GM19240 (cell line): Measurements from ENCODE around the gene ATPAF2.

ENCODE experiments used
- DNase-seq: peaks from one replicate; pipeline ENCODE4 v3.0.0; 2011; ENCODE audit warnings: low spot score; ENCODE audit not compliant: insufficient read length

ATPAF2 gene

DNA sequence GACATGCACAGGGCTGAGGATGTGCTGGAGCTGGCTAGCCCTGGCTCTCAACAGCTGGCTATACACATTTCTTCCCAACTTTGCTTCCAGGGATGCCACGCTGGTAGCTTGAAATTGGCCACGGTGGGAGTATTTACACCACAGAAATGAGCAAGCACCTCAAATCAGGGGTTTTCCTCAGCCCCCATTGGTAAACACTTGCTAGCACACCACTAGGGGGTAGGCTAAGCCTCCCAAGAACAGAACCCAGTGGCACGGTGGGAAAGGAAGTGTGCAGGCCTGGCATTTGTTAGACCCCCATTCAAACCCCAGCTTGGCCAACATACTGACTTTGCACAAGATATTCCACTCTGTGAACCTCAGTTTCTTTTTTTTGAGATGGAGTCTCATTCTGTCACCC, 53.4 kb downstream of the ATPAF2 start:
- DNase-seq, result no peak

DNA sequence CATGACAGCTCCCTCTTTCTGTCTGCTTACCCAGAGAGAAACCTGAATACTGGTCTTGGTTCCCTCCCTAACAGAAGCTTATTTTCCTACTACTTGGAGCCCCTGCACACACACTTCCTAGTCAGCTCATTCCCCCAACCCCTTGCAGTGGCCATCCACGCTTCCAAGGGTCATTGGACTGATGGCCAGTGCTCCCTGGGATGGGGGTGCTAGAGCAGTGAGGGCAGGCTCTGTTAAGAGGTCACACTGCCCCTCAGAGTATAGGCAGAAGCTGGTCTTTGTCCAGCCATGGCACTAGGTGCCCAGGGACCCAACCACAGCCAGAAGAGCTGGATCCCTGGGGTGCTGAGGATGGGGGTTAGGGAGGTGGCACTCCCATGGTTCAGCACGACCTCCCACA, 53.8 kb downstream of the ATPAF2 start:
- DNase-seq, result no peak

DNA sequence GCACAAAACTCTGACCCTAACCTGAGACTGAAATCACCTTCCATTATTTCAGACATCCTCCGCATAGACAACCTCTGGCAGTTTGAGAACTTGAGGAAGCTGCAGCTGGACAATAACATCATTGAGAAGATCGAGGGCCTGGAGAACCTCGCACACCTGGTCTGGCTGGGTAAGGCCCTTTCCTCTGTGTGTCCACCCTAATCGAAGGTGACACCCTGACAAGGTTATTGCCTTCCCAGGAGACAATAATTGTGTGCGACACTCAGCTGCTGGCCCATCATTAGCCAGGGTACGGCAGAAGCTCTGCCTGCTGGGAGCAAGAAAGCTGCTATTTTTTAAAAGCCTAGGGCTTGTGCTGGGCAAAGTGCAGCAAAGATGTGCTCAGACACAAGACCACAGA, 55.2 kb downstream of the ATPAF2 start:
- DNase-seq, result no peak

- no peak for DNase-seq
These were observed 55.6 kb downstream of the ATPAF2 start for GRCh38 chr17:17983376-17983775.

- no peak for DNase-seq
These were observed 56.2 kb downstream of the ATPAF2 start for GRCh38 chr17:17982801-17983200.

- no peak for DNase-seq
These were observed 57.6 kb downstream of the ATPAF2 start for GRCh38 chr17:17981330-17981729.

GRCh38 chr17:17979778-17980177, 59.2 kb downstream of the ATPAF2 start:
- DNase-seq, result no peak

GRCh38 chr17:17978481-17979424, 60.2 kb downstream of the ATPAF2 start:
- no peak for DNase-seq

DNA sequence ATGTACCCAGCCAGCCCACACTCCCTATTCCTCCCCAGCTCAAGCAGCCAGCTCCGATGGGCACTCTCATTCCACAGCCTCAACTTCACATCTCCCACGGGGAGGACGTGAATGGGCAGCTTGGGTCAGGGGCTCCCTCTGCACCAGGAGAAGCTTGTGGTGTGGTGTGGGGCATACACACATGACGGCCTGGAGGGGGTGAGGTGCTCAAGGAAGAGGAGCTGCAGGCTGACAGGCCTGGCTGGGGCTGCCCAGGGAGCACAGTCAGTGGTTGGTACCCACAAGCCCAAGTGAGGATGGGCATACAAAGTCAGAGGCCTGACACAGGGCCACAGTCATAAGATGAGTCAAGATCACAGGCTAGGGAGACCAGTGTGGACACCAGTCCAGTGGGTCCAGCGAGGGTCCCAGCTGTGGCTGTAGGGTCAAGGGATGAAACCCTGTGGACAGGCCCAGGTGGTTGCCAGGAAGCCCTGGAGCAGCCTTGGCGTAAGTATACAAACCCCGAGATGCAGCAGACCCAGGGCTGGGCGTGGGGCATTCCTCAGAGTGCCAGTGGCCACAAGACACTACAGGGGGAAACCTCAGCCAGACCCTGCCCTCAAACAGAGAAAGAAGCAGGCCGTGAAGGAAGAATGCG, 61.9 kb downstream of the ATPAF2 start:
- no peak for DNase-seq

DNA sequence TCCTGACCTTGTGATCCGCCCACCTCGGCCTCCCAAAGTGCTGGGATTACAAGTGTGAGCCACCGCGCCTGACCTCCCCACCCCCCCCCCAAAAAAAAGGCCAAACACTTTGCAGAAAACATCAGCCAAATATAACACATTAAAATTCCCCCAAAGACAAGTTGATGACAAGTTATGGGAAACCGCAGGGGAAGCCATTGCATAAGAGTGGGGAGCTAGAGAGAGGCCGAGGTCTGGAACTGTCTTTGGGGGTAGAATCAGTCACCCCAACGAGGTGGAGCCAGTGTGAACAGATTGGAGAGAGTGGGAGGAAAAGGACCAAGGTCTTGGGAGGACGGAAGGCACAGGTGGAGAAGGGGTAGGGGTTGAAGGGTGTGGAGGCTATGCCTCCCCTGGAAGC, 63.5 kb downstream of the ATPAF2 start:
- DNase-seq, result no peak

DNA sequence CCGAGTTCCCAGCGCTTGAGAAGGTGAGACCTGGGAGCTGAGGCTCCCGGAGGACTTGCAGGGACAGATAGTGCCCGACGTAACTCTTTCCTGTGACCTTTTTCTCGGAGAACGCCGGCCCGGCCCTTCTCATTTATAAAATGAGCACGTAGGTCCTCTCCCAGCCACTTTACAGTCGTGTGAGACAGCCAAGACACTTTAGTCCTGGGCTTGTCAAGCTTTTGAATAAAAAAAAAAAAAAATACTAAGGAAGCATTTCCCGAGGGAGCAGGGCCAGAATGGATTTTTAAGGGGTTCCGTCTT, 66.1 kb downstream of the ATPAF2 start:
- DNase-seq, result no peak

- peak; percentile 100 for DNase-seq
These were observed 66.6 kb downstream of the ATPAF2 start, which contains the start of the genes DRC3 and TOM1L2 for GRCh38 chr17:17972126-17972951. TSS of gene DRC3 (plus strand) at chr17:17972862. CDS start at chr17:17977599, 4,737 bp downstream. TSS of gene TOM1L2 (minus strand) at chr17:17972400. CDS start at chr17:17972313, 87 bp downstream.

DNA sequence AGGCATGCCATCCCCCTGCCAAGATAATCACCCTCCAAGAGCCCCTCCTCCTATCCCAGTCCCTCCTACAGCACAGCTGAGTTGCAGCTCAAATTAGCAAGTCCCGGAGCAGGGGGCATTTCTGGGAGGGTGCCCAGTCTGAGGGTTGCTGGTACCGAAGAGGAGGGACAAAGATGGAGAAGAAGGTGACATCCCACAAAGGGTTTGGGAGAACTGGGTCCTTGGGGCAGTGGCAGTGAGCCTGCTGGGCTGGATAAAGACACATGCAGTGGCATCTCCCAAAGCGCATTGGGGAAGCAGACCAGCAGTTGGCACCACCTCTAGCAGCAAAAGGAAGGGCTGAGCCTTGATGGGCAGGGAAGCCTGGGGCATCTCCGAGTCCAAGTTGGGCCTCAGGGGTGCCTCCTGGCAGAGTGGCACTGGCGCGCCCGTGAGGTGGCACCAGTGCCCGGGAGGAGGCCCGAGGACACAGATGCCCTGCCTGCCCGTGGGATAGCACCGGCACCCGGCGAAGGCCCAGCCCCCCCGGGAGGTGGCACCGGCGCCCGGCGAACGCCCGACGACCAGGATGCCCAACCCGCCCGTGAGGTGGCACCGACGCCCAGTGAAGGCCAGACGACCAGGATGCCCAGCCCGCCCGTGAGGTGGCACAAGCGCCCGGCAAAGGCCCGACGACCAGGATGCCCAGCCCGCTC, 67.4 kb downstream of the ATPAF2 start:
- DNase-seq, result no peak

DNA sequence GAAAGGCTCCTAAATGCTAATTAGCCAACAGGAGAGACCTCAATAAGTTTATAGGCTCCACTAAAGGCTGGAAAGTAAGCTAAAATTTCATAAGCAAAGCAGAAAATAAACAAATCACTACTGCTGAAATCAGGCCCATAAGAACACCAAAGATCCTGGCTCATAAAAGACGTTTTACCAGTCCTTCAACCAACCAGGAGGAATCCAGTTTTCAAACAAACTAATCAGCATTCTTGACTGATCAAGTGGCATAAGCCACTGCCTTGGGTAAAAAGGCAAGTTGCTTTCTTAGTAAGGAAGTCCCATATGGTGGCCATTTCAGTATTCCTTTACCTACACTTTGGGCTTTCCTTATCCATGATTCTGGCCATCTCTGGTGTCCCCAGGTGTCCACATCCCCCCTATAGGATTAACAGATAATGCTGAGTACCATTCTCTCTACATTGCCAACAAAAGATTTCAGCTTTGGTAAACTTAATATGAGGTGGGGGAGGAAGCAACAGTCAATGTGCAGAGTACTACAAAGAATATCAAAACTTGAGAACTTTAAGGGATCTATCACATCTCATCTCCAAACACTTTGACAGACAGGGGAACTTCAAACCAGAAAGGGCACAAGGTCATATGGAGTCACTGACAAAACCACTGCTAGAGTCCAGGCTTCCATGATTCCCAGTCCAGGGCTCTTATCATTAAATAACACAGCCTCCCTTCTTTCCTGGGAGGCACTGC, 68.1 kb downstream of the ATPAF2 start:
- DNase-seq, result no peak
